GM23338 (cell line): ENCODE measurements around the gene MCOLN2.

Experiments
- CTCF ChIP-seq, 2 experiments: fragments of 200-600 bp in 1 of 2; sonication (generic) in 1 of 2; conservative IDR thresholded peaks; 2 replicates each; pipeline versions ENCODE4 v1.5.1 to v1.6.1; 2016 to 2017; ENCODE audit warnings: antibody characterized with exemption in 2 of 2, low read depth in 2 of 2, mild to moderate bottlenecking in 2 of 2, moderate library complexity in 1 of 2
- EZH2 ChIP-seq: fragments of 200-600 bp; sonication (generic); IDR thresholded peaks from one replicate; pipeline ENCODE4 v1.8.0; 2017; ENCODE audit warnings: antibody characterized with exemption, mild to moderate bottlenecking, low read depth; ENCODE audit not compliant: unreplicated experiment
- POLR2AphosphoS5 ChIP-seq: IDR thresholded peaks from 2 replicates; pipeline ENCODE4 v1.6.1; 2016; ENCODE audit warnings: antibody characterized with exemption, low read depth
- REST ChIP-seq: IDR thresholded peaks from one replicate; pipeline ENCODE4 v1.6.1; 2018; ENCODE audit warnings: antibody characterized with exemption; ENCODE audit not compliant: unreplicated experiment
- ZNF331 ChIP-seq: fragments of 250-450 bp; sonication (Bioruptor Pico); IDR thresholded peaks from 2 replicates; pipeline ENCODE4 v1.5.0; 2020; ENCODE audit warnings: low read depth, mild to moderate bottlenecking, moderate library complexity

GRCh38 chr1:84969489-84970250 is 27.2 kb downstream of the MCOLN2 start:
- TF ChIP-seq CTCF (conservative IDR thresholded peaks at IDR 0.05; ENCODE audit: low read depth in 2 of 2) (no peak), REST (no peak), EZH2 (no peak), ZNF331 (CRISPR knock-in tag) (no peak), POLR2AphosphoS5 (no peak)
